Smooth muscle cell (in vitro differentiated cells): ENCODE measurements around the gene PIK3IP1. TPM values are rescaled to one million over a fixed set of nuclear protein-coding genes. Genes with fewer than 3 reads are reported as not detected.

Source experiments
- DNase-seq: peaks from one replicate; lab custom pipeline; 2025; ENCODE audit not compliant: unreplicated experiment; lab: John Stamatoyannopoulos, UW
- H2AFZ ChIP-seq: fragments of 200-600 bp; sonication (generic); 2 replicates; pipeline ENCODE4 v1.6.0; 2016; ENCODE audit warnings: antibody characterized with exemption, low read depth, mild to moderate bottlenecking
- H3F3A ChIP-seq: fragments of 200-600 bp; sonication (generic); 2 replicates; pipeline ENCODE4 v1.6.0; 2017; ENCODE audit warnings: antibody characterized with exemption, low read depth
- H3K27ac ChIP-seq: fragments of 200-600 bp; sonication (generic); 2 replicates; pipeline ENCODE4 v1.5.1; 2016; ENCODE audit warnings: low read depth, mild to moderate bottlenecking
- H3K27me3 ChIP-seq: fragments of 200-600 bp; sonication (generic); 2 replicates; pipeline ENCODE4 v1.6.1; 2016; ENCODE audit warnings: low read depth, mild to moderate bottlenecking
- H3K36me3 ChIP-seq: fragments of 200-600 bp; sonication (generic); 2 replicates; pipeline ENCODE4 v1.5.1; 2016; ENCODE audit warnings: low read depth
- H3K4me1 ChIP-seq: fragments of 200-600 bp; sonication (generic); 2 replicates; pipeline ENCODE4 v1.5.1; 2016; ENCODE audit warnings: low read depth
- H3K4me2 ChIP-seq: fragments of 200-600 bp; sonication (generic); 2 replicates; pipeline ENCODE4 v1.6.0; 2016; ENCODE audit warnings: mild to moderate bottlenecking
- H3K4me3 ChIP-seq: fragments of 200-600 bp; sonication (generic); 2 replicates; pipeline ENCODE4 v1.5.1; 2016; ENCODE audit warnings: mild to moderate bottlenecking
- H3K79me2 ChIP-seq: fragments of 200-600 bp; sonication (generic); 2 replicates; pipeline ENCODE4 v1.6.0; 2016; ENCODE audit warnings: low read depth, mild to moderate bottlenecking
- H3K9ac ChIP-seq: fragments of 200-600 bp; sonication (generic); 2 replicates; pipeline ENCODE4 v1.6.0; 2016; ENCODE audit warnings: low read depth
- H3K9me3 ChIP-seq: fragments of 200-600 bp; sonication (generic); replicated peaks from 2 replicates; pipeline ENCODE4 v1.5.1; 2016; ENCODE audit warnings: low read depth
- H4K20me1 ChIP-seq: fragments of 200-600 bp; sonication (generic); 2 replicates; pipeline ENCODE4 v1.6.0; 2016; ENCODE audit warnings: low read depth
- CTCF ChIP-seq: fragments of 200-600 bp; sonication (generic); IDR thresholded peaks from 2 replicates; pipeline ENCODE4 v1.5.1; 2017; ENCODE audit warnings: borderline replicate concordance, mild to moderate bottlenecking, antibody characterized with exemption; ENCODE audit not compliant: insufficient read depth, poor library complexity, severe bottlenecking
- WGBS: methylation state at CpG from one replicate; pipeline ENCODE4 v1.1.7; 2016; ENCODE audit warnings: low lambda C conversion rate; 5-methylcytosine and 5-hydroxymethylcytosine counted together
- polyA plus RNA-seq: library from polyadenylated mRNA; unstranded; fragments of >200 nt; fragmentation: Nextera tagmentation; extraction: Ambion mirVana; gene quantifications from 2 replicates; pipeline ENCODE4 v1.2.1, GENCODE V29; 2016
- total RNA-seq: library from RNA; depleted of rRNA; stranded (reverse); fragments of >200 nt; gene quantifications from 2 replicates; pipeline ENCODE4 v1.2.3, GENCODE V29; 2014

Gene PIK3IP1
- total and polyA plus RNA-seq, 2 experiments from 2014 or later = 16.9 to 20.2 TPM

GRCh38 chr22:31340360-31340759, 48.1 kb upstream of the PIK3IP1 start:
- Histone ChIP-seq H3K79me2 (peaks cover 27% of the 10 kb centered on the region), H4K20me1 (peaks cover 96% of the 10 kb centered on the region)
- TF ChIP-seq CTCF = no peak

GRCh38 chr22:31339148-31339832, 47.0 kb upstream of the PIK3IP1 start:
- TF ChIP-seq CTCF = no peak
- 85% methylated on average over 6 of the region's 6 CpGs for WGBS
- Histone ChIP-seq H3K4me2 (no peak overlapping the region), H3F3A (no peaks in the 10 kb centered on the region), H3K9ac (no peak overlapping the region), H3K4me3 (no peak overlapping the region), H3K27ac (no peak overlapping the region), H3K36me3 (no peaks in the 10 kb centered on the region), H4K20me1 (peaks cover 90% of the 10 kb centered on the region), H3K27me3 (no peaks in the 10 kb centered on the region), H3K4me1 (peaks cover 25% of the 10 kb centered on the region), H2AFZ (no peak overlapping the region), H3K9me3 (no peaks in the 10 kb centered on the region), H3K79me2 (peaks cover 26% of the 10 kb centered on the region)
- DNase-seq = no peak

More at GRCh38 chr22:31340360-31340759, 48.1 kb upstream of the PIK3IP1 start:
- Histone ChIP-seq H3K4me1 (peaks cover 36% of the 10 kb centered on the region), H2AFZ (no peak overlapping the region), H3K27ac (no peak overlapping the region), H3K9ac (no peak overlapping the region), H3K4me3 (no peak overlapping the region), H3K36me3 (no peaks in the 10 kb centered on the region), H3K9me3 (no peaks in the 10 kb centered on the region), H3F3A (no peaks in the 10 kb centered on the region), H3K27me3 (no peaks in the 10 kb centered on the region), H3K4me2 (no peak overlapping the region)
- no peak for DNase-seq
- WGBS = 98% methylated on average over 6 of the region's 6 CpGs

- no peak overlapping the region for H3K4me3 ChIP-seq
- peaks cover 4% of the 10 kb centered on the region for H3K4me1 ChIP-seq
- no peak overlapping the region for H3K9ac ChIP-seq
- H3K27ac ChIP-seq = no peak overlapping the region
- no peaks in the 10 kb centered on the region for H3K27me3 ChIP-seq
- no peak overlapping the region for H2AFZ ChIP-seq
- DNase-seq = no peak
- H3K79me2 ChIP-seq = peaks cover 19% of the 10 kb centered on the region
- H3K9me3 ChIP-seq = no peaks in the 10 kb centered on the region
- no peak overlapping the region for H3K4me2 ChIP-seq
- H3K36me3 ChIP-seq = peaks cover 2% of the 10 kb centered on the region
- no peaks in the 10 kb centered on the region for H3F3A ChIP-seq
- 88% methylated on average over 5 of the region's 5 CpGs for WGBS
- peaks cover 79% of the 10 kb centered on the region for H4K20me1 ChIP-seq
- no peak for TF ChIP-seq CTCF
Observed at GRCh38 chr22:31337178-31337577, 44.9 kb upstream of the PIK3IP1 start.

GRCh38 chr22:31334329-31334728, 42.0 kb upstream of the PIK3IP1 start:
- 98% methylated on average over 5 of the region's 5 CpGs for WGBS
- Histone ChIP-seq H3K27ac (no peak overlapping the region), H3K36me3 (peaks cover 4% of the 10 kb centered on the region), H3K4me2 (no peak overlapping the region), H3K9me3 (no peaks in the 10 kb centered on the region), H3F3A (no peaks in the 10 kb centered on the region), H3K27me3 (no peaks in the 10 kb centered on the region), H4K20me1 (peaks cover 70% of the 10 kb centered on the region), H3K4me3 (no peak overlapping the region), H3K9ac (no peak overlapping the region), H2AFZ (no peak overlapping the region), H3K79me2 (peaks cover 11% of the 10 kb centered on the region), H3K4me1 (no peaks in the 10 kb centered on the region)
- no peak for TF ChIP-seq CTCF
- no peak for DNase-seq
